Transverse colon (tissue), 3 donors: ENCODE measurements around the gene AKAP13.

Source experiments
- EP300 ChIP-seq: sonication (generic); formaldehyde crosslinking; IDR thresholded peaks from one replicate; pipeline ENCODE4 v1.6.1; 2017; ENCODE audit warnings: antibody characterized with exemption, low read depth
- POLR2A ChIP-seq: fragments of 450-650 bp; IDR thresholded peaks from one replicate; pipeline ENCODE4 v1.6.1; 2016; ENCODE audit warnings: antibody characterized with exemption, mild to moderate bottlenecking, moderate library complexity
- TF ChIP-seq, protein P1 (sequence below), 5 experiments: fragments of 200-600 bp in 3 of 5; fragments of 450-650 bp in 2 of 5; sonication (generic) in 3 of 5; IDR thresholded peaks; 1 replicate in 2 of 5; 2 replicates in 3 of 5; pipeline ENCODE4 v1.5.1; 2016 to 2017; ENCODE audit warnings: antibody characterized with exemption in 5 of 5, inconsistent platforms in 3 of 5, mild to moderate bottlenecking in 2 of 5, moderate library complexity in 1 of 5

DNA sequence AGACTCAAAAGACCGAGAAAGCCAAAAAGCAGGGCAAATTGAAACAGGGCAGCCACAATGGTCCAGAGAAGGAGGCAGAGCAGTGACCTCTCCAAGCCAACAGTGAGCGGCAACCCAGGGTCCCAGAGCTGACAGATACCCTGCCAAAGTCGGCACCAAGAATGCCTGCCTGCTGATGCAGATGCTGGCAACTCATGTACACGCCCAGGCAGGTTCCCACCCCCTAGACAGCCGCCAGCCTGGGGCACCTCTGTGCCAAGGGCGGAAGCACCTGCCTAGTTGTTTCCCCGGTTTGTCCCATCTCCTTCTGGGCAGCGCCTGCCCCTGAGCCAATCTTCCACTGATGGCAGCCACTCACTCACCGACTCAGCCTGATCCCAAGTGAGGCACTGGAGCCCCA, 392.3 kb downstream of the AKAP13 start:
- TF ChIP-seq, protein P1, sequence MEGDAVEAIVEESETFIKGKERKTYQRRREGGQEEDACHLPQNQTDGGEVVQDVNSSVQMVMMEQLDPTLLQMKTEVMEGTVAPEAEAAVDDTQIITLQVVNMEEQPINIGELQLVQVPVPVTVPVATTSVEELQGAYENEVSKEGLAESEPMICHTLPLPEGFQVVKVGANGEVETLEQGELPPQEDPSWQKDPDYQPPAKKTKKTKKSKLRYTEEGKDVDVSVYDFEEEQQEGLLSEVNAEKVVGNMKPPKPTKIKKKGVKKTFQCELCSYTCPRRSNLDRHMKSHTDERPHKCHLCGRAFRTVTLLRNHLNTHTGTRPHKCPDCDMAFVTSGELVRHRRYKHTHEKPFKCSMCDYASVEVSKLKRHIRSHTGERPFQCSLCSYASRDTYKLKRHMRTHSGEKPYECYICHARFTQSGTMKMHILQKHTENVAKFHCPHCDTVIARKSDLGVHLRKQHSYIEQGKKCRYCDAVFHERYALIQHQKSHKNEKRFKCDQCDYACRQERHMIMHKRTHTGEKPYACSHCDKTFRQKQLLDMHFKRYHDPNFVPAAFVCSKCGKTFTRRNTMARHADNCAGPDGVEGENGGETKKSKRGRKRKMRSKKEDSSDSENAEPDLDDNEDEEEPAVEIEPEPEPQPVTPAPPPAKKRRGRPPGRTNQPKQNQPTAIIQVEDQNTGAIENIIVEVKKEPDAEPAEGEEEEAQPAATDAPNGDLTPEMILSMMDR (IDR thresholded peaks at IDR 0.05): no peak
- TF ChIP-seq EP300 (no peak), POLR2A (no peak)
